ENCODE measurements around the gene KCNS1. TPM values are rescaled to one million over a fixed set of nuclear protein-coding genes. Genes with fewer than 3 reads are reported as not detected.

Gene KCNS1
- total and polyA plus RNA-seq, 4 donors = 4.0 to 7.9 (median 6.7) TPM

DNA sequence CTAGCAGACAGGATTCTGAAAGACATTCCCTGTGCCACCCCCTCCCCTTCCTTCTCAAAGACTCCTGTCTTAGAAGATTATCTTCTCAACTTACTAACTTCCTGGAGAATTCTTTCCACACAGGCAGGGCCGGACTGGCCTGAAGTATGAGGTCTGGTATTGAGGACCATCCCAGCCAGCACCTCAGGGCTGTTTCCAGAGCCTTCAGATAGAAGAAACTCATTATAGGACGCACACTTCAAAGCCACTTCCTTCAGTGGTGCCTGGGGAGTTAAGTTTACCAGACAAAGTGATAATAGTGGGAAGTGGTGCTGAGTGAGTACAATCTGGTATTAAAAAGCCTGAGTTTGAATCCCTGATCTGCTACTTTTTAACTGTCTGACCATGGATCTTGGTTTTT is 15.6 kb downstream of the KCNS1 start:
- no peak for DNase-seq (ENCODE audit: low read depth in 4 of 6, low spot score in 6 of 6)
- Histone ChIP-seq H3K27ac (ENCODE audit: low read depth, low read length) (no peak overlapping the region), H3K4me1 (ENCODE audit: control insufficient read depth, insufficient read depth, low read length) (no peaks in the 10 kb centered on the region), H3K36me3 (ENCODE audit: control insufficient read depth, insufficient read depth, low read length) (no peaks in the 10 kb centered on the region), H3K4me3 (ENCODE audit: low read depth, low read length) (no peak overlapping the region), H3K9me3 (ENCODE audit: control insufficient read depth, insufficient read depth, low read length) (no peaks in the 10 kb centered on the region), H3K27me3 (ENCODE audit: control insufficient read depth, insufficient read depth, low read length) (no peaks in the 10 kb centered on the region)
- 100% methylated on average over 1 of the region's 2 CpGs for WGBS (ENCODE audit: insufficient coverage)

DNA sequence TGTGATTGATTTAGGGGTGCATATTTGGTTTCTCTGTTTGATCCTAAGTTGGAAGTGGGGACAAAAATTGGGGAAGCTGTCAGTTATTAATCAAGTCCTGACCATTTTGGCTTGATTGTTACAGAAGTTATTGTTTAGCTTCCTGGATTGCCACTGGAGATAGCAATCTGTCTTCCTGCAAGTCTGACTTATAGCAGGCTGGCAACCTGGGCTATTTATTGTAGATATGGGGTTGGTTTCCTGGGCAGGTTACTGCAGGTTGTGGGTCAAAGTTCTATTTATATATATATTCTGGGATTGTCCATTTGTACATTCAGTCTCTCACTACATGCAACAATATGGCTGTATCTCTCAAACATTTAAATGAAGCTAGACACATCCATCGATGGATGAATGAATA is 17.8 kb downstream of the KCNS1 start:
- no peaks in the 10 kb centered on the region for H3K4me1 ChIP-seq (ENCODE audit: control insufficient read depth, insufficient read depth, low read length)
- H3K9me3 ChIP-seq (ENCODE audit: control insufficient read depth, insufficient read depth, low read length) = no peaks in the 10 kb centered on the region
- no peak overlapping the region for H3K4me3 ChIP-seq (ENCODE audit: low read depth, low read length)
- peaks cover 4% of the 10 kb centered on the region for H3K36me3 ChIP-seq (ENCODE audit: control insufficient read depth, insufficient read depth, low read length)
- H3K27me3 ChIP-seq (ENCODE audit: control insufficient read depth, insufficient read depth, low read length) = no peaks in the 10 kb centered on the region
- no peak for DNase-seq (ENCODE audit: low read depth in 4 of 6, low spot score in 6 of 6)
- H3K27ac ChIP-seq (ENCODE audit: low read depth, low read length) = no peak overlapping the region
- no CpG with 5 or more reads among the region's 1 CpG for WGBS (ENCODE audit: insufficient coverage)

DNA sequence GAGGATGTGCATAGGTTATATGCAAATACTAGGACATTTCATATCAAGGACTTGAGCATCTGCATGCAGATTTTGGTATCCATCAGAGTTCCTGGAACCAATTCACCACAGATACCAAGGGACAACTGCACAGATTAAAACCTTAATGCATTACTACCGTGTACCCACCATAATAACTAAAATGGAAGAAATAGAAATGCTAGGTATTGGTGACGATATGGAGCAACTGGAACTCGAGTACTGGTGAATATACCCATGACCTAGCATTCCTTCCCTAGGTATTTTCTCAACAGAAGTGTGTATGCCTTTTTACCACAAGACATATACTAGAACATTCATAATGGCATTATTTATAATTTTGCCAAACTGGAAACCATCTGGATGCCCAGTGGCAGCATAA is 18.5 kb downstream of the KCNS1 start:
- no peak for DNase-seq (ENCODE audit: low read depth in 4 of 6, low spot score in 6 of 6)
- WGBS (ENCODE audit: insufficient coverage) = no CpG with 5 or more reads among the region's 3 CpGs
- H3K4me1 ChIP-seq (ENCODE audit: control insufficient read depth, insufficient read depth, low read length) = no peaks in the 10 kb centered on the region
- H3K27ac ChIP-seq (ENCODE audit: low read depth, low read length) = no peak overlapping the region
- H3K27me3 ChIP-seq (ENCODE audit: control insufficient read depth, insufficient read depth, low read length) = no peaks in the 10 kb centered on the region
- no peaks in the 10 kb centered on the region for H3K9me3 ChIP-seq (ENCODE audit: control insufficient read depth, insufficient read depth, low read length)
- H3K4me3 ChIP-seq (ENCODE audit: low read depth, low read length) = no peak overlapping the region
- H3K36me3 ChIP-seq (ENCODE audit: control insufficient read depth, insufficient read depth, low read length) = peaks cover 6% of the 10 kb centered on the region

DNA sequence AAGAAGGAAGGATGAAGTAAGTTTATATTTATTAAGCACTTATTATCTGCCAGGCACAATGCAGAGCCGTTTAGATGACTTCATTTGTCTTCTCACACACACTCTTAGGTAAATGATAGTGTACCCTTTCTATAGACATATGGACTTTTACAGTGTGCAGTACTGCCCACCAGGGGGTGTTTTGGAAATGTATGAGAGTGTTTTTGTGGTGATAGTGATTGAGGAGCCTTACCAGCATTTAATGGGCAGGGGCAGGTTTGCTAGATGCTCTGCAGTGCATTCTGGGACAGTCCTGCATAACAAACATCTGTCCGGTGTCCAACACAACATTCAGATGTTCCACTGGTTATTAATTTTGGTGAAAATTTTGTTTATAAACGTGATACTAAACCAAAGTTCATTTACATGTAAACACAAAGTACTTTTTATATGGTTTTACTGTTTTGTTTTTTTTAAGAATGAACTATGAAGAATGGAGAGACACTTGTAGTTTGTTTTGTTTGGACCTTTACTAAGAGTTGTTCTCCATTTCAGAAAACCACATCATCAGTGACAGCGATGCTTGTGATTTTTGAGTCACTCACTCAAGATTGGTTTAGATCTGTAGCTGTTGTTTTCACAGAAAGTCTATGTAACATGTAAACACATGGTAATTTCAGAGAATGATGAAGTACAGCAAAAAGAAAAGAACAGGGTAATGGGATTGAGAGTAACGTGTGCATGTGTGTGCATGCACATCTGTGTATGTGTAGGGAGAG is 19.9 kb downstream of the KCNS1 start:
- H3K9me3 ChIP-seq (ENCODE audit: control insufficient read depth, insufficient read depth, low read length) = no peaks in the 10 kb centered on the region
- no peak overlapping the region for H3K27ac ChIP-seq (ENCODE audit: low read depth, low read length)
- 81% methylated on average over 1 of the region's 5 CpGs for WGBS (ENCODE audit: insufficient coverage)
- no peak overlapping the region for H3K4me3 ChIP-seq (ENCODE audit: low read depth, low read length)
- peaks cover 12% of the 10 kb centered on the region for H3K36me3 ChIP-seq (ENCODE audit: control insufficient read depth, insufficient read depth, low read length)
- H3K27me3 ChIP-seq (ENCODE audit: control insufficient read depth, insufficient read depth, low read length) = no peaks in the 10 kb centered on the region
- DNase-seq (ENCODE audit: low read depth in 4 of 6, low spot score in 6 of 6) = peak in 1 of 6 donors; percentile 12
- no peaks in the 10 kb centered on the region for H3K4me1 ChIP-seq (ENCODE audit: control insufficient read depth, insufficient read depth, low read length)

DNA sequence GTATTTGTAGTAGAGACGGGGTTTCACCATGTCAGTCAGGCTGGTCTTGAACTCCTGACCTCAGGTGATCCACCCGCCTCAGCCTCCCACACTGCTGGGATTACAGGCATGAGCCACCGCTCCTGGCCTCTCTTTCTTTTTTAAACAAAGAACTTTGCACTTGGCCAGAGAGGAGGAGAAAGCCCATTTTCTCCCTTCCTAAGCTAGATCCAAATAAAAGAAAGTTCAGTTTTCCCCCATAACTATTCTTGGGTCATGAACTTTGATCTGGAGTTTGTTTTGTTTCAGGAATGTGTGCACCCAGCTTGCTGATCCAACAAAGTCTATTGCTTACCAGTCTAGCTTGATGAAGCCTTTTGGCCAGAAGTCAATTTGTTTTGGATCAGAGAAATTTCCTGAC is 23.4 kb downstream of the KCNS1 start:
- Histone ChIP-seq H3K4me1 (ENCODE audit: control insufficient read depth, insufficient read depth, low read length) (no peaks in the 10 kb centered on the region), H3K9me3 (ENCODE audit: control insufficient read depth, insufficient read depth, low read length) (no peaks in the 10 kb centered on the region), H3K27me3 (ENCODE audit: control insufficient read depth, insufficient read depth, low read length) (no peaks in the 10 kb centered on the region), H3K4me3 (ENCODE audit: low read depth, low read length) (no peak overlapping the region), H3K27ac (ENCODE audit: low read depth, low read length) (no peak overlapping the region), H3K36me3 (ENCODE audit: control insufficient read depth, insufficient read depth, low read length) (peaks cover 18% of the 10 kb centered on the region)
- DNase-seq (ENCODE audit: low read depth in 4 of 6, low spot score in 6 of 6) = no peak
- 40% methylated on average over 1 of the region's 3 CpGs for WGBS (ENCODE audit: insufficient coverage)

DNA sequence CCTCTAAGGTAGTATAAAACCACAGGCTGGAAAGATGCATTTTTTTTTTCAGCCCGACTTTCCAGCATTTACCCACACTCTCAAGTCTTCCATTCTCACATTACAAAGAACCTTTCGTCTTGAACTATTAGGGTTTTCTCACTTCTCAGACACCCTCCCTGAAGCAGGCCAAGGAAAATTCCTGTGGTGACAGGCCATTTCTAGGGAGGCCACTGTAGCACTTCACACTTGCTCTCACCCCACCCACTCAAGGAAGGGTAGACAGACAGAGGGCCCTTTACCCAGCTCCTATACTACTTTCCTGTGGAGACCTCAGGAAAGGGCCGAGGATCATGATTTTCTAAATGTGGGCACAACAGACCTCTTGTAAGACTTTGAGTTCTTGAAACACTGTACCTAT is 27.7 kb downstream of the KCNS1 start:
- Histone ChIP-seq H3K27me3 (ENCODE audit: control insufficient read depth, insufficient read depth, low read length) (no peaks in the 10 kb centered on the region), H3K27ac (ENCODE audit: low read depth, low read length) (no peak overlapping the region), H3K4me3 (ENCODE audit: low read depth, low read length) (no peak overlapping the region), H3K9me3 (ENCODE audit: control insufficient read depth, insufficient read depth, low read length) (no peaks in the 10 kb centered on the region), H3K4me1 (ENCODE audit: control insufficient read depth, insufficient read depth, low read length) (no peaks in the 10 kb centered on the region), H3K36me3 (ENCODE audit: control insufficient read depth, insufficient read depth, low read length) (peaks cover 15% of the 10 kb centered on the region)
- 69% methylated on average over 3 of the region's 3 CpGs for whole genome bisulfite sequencing (ENCODE audit: insufficient coverage)
- DNase-seq (ENCODE audit: low read depth in 4 of 6, low spot score in 6 of 6) = no peak

GRCh38 chr20:45072066-45072465 is 28.9 kb downstream of the KCNS1 start:
- H3K4me1 ChIP-seq (ENCODE audit: control insufficient read depth, insufficient read depth, low read length) = no peaks in the 10 kb centered on the region
- no peaks in the 10 kb centered on the region for H3K9me3 ChIP-seq (ENCODE audit: control insufficient read depth, insufficient read depth, low read length)
- H3K27me3 ChIP-seq (ENCODE audit: control insufficient read depth, insufficient read depth, low read length) = no peaks in the 10 kb centered on the region
- no peak overlapping the region for H3K27ac ChIP-seq (ENCODE audit: low read depth, low read length)
- DNase-seq (ENCODE audit: low read depth in 4 of 6, low spot score in 6 of 6) = no peak
- H3K36me3 ChIP-seq (ENCODE audit: control insufficient read depth, insufficient read depth, low read length) = peaks cover 9% of the 10 kb centered on the region
- 100% methylated on average over 1 of the region's 1 CpG for WGBS (ENCODE audit: insufficient coverage)
- H3K4me3 ChIP-seq (ENCODE audit: low read depth, low read length) = no peak overlapping the region

- no peak for DNase-seq (ENCODE audit: low read depth in 4 of 6, low spot score in 6 of 6)
- no peaks in the 10 kb centered on the region for H3K9me3 ChIP-seq (ENCODE audit: control insufficient read depth, insufficient read depth, low read length)
- no peak overlapping the region for H3K27ac ChIP-seq (ENCODE audit: low read depth, low read length)
- peaks cover 6% of the 10 kb centered on the region for H3K36me3 ChIP-seq (ENCODE audit: control insufficient read depth, insufficient read depth, low read length)
- no peaks in the 10 kb centered on the region for H3K27me3 ChIP-seq (ENCODE audit: control insufficient read depth, insufficient read depth, low read length)
- H3K4me1 ChIP-seq (ENCODE audit: control insufficient read depth, insufficient read depth, low read length) = no peaks in the 10 kb centered on the region
- H3K4me3 ChIP-seq (ENCODE audit: low read depth, low read length) = no peak overlapping the region
- WGBS (ENCODE audit: insufficient coverage) = 100% methylated on average over 4 of the region's 6 CpGs
These were observed 29.8 kb downstream of the KCNS1 start for GRCh38 chr20:45070932-45071632.

- no peaks in the 10 kb centered on the region for H3K9me3 ChIP-seq (ENCODE audit: control insufficient read depth, insufficient read depth, low read length)
- H3K27ac ChIP-seq (ENCODE audit: low read depth, low read length) = no peak overlapping the region
- H3K36me3 ChIP-seq (ENCODE audit: control insufficient read depth, insufficient read depth, low read length) = no peaks in the 10 kb centered on the region
- no CpG with 5 or more reads among the region's 1 CpG for WGBS (ENCODE audit: insufficient coverage)
- H3K4me3 ChIP-seq (ENCODE audit: low read depth, low read length) = no peak overlapping the region
- H3K4me1 ChIP-seq (ENCODE audit: control insufficient read depth, insufficient read depth, low read length) = no peaks in the 10 kb centered on the region
- H3K27me3 ChIP-seq (ENCODE audit: control insufficient read depth, insufficient read depth, low read length) = no peaks in the 10 kb centered on the region
- DNase-seq (ENCODE audit: low read depth in 4 of 6, low spot score in 6 of 6) = no peak
These were observed 31.7 kb downstream of the KCNS1 start for GRCh38 chr20:45069261-45069660.

- Histone ChIP-seq H3K36me3 (ENCODE audit: control insufficient read depth, insufficient read depth, low read length) (no peaks in the 10 kb centered on the region), H3K4me1 (ENCODE audit: control insufficient read depth, insufficient read depth, low read length) (no peaks in the 10 kb centered on the region), H3K9me3 (ENCODE audit: control insufficient read depth, insufficient read depth, low read length) (peaks cover 2% of the 10 kb centered on the region), H3K27ac (ENCODE audit: low read depth, low read length) (no peak overlapping the region), H3K4me3 (ENCODE audit: low read depth, low read length) (no peak overlapping the region), H3K27me3 (ENCODE audit: control insufficient read depth, insufficient read depth, low read length) (no peaks in the 10 kb centered on the region)
- peak in 1 of 6 donors; percentile 55 for DNase-seq (ENCODE audit: low read depth in 4 of 6, low spot score in 6 of 6)
- WGBS (ENCODE audit: insufficient coverage) = no CpG with 5 or more reads among the region's 2 CpGs
These were observed 33.4 kb downstream of the KCNS1 start for GRCh38 chr20:45067558-45067957.

All from spinal cord (tissue), 10 donors.